Measurements from ENCODE around the gene SULT1C3. TPM values are rescaled to one million over a fixed set of nuclear protein-coding genes. Genes with fewer than 3 reads are reported as not detected.

Gene SULT1C3
- total RNA-seq, 1 experiment from 2014 or later, result not detected

- TF ChIP-seq CTCF (IDR thresholded peaks at IDR 0.05; ENCODE audit: unreplicated experiment), result no peak
- CTCF ChIA-PET, result no interaction called here
- no peaks in the 10 kb centered on the region for H3K27me3 Mint-ChIP-seq (ENCODE audit: insufficient read depth, unreplicated experiment)
- BruUV-seq (replicated peaks), result no TSS peak
- H3K4me3 Mint-ChIP-seq (ENCODE audit: unreplicated experiment), result no peak overlapping the region
- peaks cover 4% of the 10 kb centered on the region for H3K36me3 Mint-ChIP-seq (ENCODE audit: insufficient read depth, unreplicated experiment)
- no peak overlapping the region for H3K27ac Mint-ChIP-seq (ENCODE audit: low read depth, unreplicated experiment)
- POLR2A ChIA-PET, result no interaction called here
- intact Hi-C loops (cut with micrococcal nuclease), result no loop called here
- peaks cover 7% of the 10 kb centered on the region for H3K9me3 Mint-ChIP-seq (ENCODE audit: unreplicated experiment)
- peaks cover 12% of the 10 kb centered on the region for H3K4me1 Mint-ChIP-seq (ENCODE audit: insufficient read depth, unreplicated experiment)
- no peak for DNase-seq (ENCODE audit: unreplicated experiment)
Measured at GRCh38 chr2:108270346-108270745, 30.6 kb downstream of the SULT1C3 start.

GRCh38 chr2:108270768-108271506, 31.2 kb downstream of the SULT1C3 start:
- no peak for DNase-seq (ENCODE audit: unreplicated experiment)
- Mint-ChIP-seq H3K36me3 (ENCODE audit: insufficient read depth, unreplicated experiment) (no peaks in the 10 kb centered on the region), H3K4me1 (ENCODE audit: insufficient read depth, unreplicated experiment) (peaks cover 12% of the 10 kb centered on the region), H3K27me3 (ENCODE audit: insufficient read depth, unreplicated experiment) (no peaks in the 10 kb centered on the region), H3K27ac (ENCODE audit: low read depth, unreplicated experiment) (no peak overlapping the region), H3K9me3 (ENCODE audit: unreplicated experiment) (peaks cover 7% of the 10 kb centered on the region), H3K4me3 (ENCODE audit: unreplicated experiment) (no peak overlapping the region)
- ChIA-PET CTCF (no interaction called here), POLR2A (no interaction called here)
- no TSS peak for BruUV-seq (replicated peaks)
- intact Hi-C loops (cut with micrococcal nuclease), result no loop called here
- no peak for TF ChIP-seq CTCF (IDR thresholded peaks at IDR 0.05; ENCODE audit: unreplicated experiment)

- ChIA-PET POLR2A (no interaction called here), CTCF (interaction anchor here (0.6 kb wide), 1 partner anchor 718 kb away, joined by 4 read pairs; no protein-coding TSS in a partner anchor)
- intact Hi-C loops (cut with micrococcal nuclease), result no loop called here
- Mint-ChIP-seq H3K9me3 (ENCODE audit: unreplicated experiment) (peaks cover 7% of the 10 kb centered on the region), H3K4me3 (ENCODE audit: unreplicated experiment) (no peak overlapping the region), H3K4me1 (ENCODE audit: insufficient read depth, unreplicated experiment) (peaks cover 12% of the 10 kb centered on the region), H3K27me3 (ENCODE audit: insufficient read depth, unreplicated experiment) (no peaks in the 10 kb centered on the region), H3K36me3 (ENCODE audit: insufficient read depth, unreplicated experiment) (no peaks in the 10 kb centered on the region), H3K27ac (ENCODE audit: low read depth, unreplicated experiment) (no peak overlapping the region)
- TF ChIP-seq CTCF (IDR thresholded peaks at IDR 0.05; ENCODE audit: unreplicated experiment), result no peak
- no TSS peak for BruUV-seq (replicated peaks)
- DNase-seq (ENCODE audit: unreplicated experiment), result peak; percentile 13
Measured at GRCh38 chr2:108271691-108272253, 32.0 kb downstream of the SULT1C3 start.

DNA sequence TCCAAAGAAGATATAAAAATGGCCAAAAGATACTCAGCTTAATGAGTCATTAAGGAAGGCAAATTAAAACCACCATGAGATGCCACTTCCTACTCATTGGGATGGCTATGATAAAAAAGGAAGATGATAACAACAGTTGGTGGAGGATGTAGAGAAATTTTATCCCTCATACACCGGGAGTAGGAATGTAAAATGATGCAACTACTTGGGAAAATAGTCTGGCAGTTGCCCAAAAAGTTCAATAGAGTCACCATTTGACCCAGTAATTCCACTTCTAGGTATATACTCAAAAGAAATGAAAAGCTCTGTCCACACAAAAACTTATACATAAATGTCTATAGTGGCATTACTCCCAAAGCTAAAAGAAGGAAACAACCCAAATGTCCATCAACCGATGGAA, 38.9 kb downstream of the SULT1C3 start:
- Mint-ChIP-seq H3K27me3 (ENCODE audit: insufficient read depth, unreplicated experiment) (no peaks in the 10 kb centered on the region), H3K36me3 (ENCODE audit: insufficient read depth, unreplicated experiment) (no peaks in the 10 kb centered on the region), H3K4me3 (ENCODE audit: unreplicated experiment) (no peak overlapping the region), H3K9me3 (ENCODE audit: unreplicated experiment) (peaks cover 6% of the 10 kb centered on the region), H3K4me1 (ENCODE audit: insufficient read depth, unreplicated experiment) (no peaks in the 10 kb centered on the region), H3K27ac (ENCODE audit: low read depth, unreplicated experiment) (no peak overlapping the region)
- intact Hi-C loops (cut with micrococcal nuclease), result no loop called here
- ChIA-PET POLR2A (no interaction called here), CTCF (interaction anchor here (0.6 kb wide), 1 partner anchor 35 kb away, joined by 3 read pairs; no protein-coding TSS in a partner anchor)
- TF ChIP-seq CTCF (IDR thresholded peaks at IDR 0.05; ENCODE audit: unreplicated experiment), result no peak
- no TSS peak for BruUV-seq (replicated peaks)
- DNase-seq (ENCODE audit: unreplicated experiment), result peak; percentile 35

Measured in MCF 10A (cell line).